ENCODE results near the gene TOP2B. TPM values are rescaled to one million over a fixed set of nuclear protein-coding genes. Genes with fewer than 3 reads are reported as not detected.
A peak's percentile ranks its signal among the peaks of the same experiment; 100 is the strongest.

The TOP2B gene
- total and polyA plus RNA-seq, 9 of the 15 experiments (the other 6 are each of a cell fraction or from before 2014, with no cell fraction given): 45.3 to 186 (median 134) TPM

GRCh38 chr3:25677121-25677520, 12.4 kb upstream of the TOP2B start (continued):
- TF ChIP-seq ZNF277 (CRISPR knock-in tag; IDR thresholded peaks at IDR 0.05; ENCODE audit: borderline replicate concordance): no peak
- no peak for TF ChIP-seq BCL6 (CRISPR knock-in tag; IDR thresholded peaks at IDR 0.05)
- no peak for TF ChIP-seq NFXL1 (CRISPR knock-in tag; IDR thresholded peaks at IDR 0.05)
- TF ChIP-seq ARNT (IDR thresholded peaks at IDR 0.05): no peak
- no peak for TF ChIP-seq ZNF12 (CRISPR knock-in tag; IDR thresholded peaks at IDR 0.05)
- no peak for TF ChIP-seq MYBL2 (IDR thresholded peaks at IDR 0.05; ENCODE audit: low read depth)
- no peak for TF ChIP-seq MYBL2 (CRISPR knock-in tag; IDR thresholded peaks at IDR 0.05; ENCODE audit: borderline replicate concordance)

- Histone ChIP-seq H3K36me3 (ENCODE audit: control insufficient read depth, insufficient read depth, low read length) (no peaks in the 10 kb centered on the region), H3K4me1 (replicated peaks in 1 of 2; ENCODE audit: control insufficient read depth in 2 of 2, insufficient read depth in 2 of 2, low read length in 2 of 2) (peaks cover 0 to 5% of the 10 kb centered on the region in 2 experiments; a peak in 1 of 5 replicates), H3K9me1 (ENCODE audit: control insufficient read depth, insufficient read depth, low read length) (no peaks in the 10 kb centered on the region), H3K9me3 (replicated peaks; ENCODE audit: control insufficient read depth, insufficient read depth, low read depth, low read length) (no peaks in the 10 kb centered on the region), H3K27ac (ENCODE audit: extremely low read depth, low read depth, low read length) (no peak overlapping the region), H3K79me2 (ENCODE audit: control insufficient read depth, insufficient read depth, low read length) (no peaks in the 10 kb centered on the region), H3K9ac (ENCODE audit: insufficient read depth in 1 of 2, low read depth in 2 of 2, low read length in 2 of 2) (peak overlapping the region in 1 of 2 experiments; percentile 31; a peak in 1 of 4 replicates), H3K4me3 (no peak overlapping the region), H2AFZ (ENCODE audit: low read depth, low read length) (no peak overlapping the region), H3K4me2 (ENCODE audit: insufficient read depth, low read length) (no peak overlapping the region), H3K27me3 (ENCODE audit: control insufficient read depth in 2 of 2, insufficient read depth in 2 of 2, low read length in 2 of 2) (peaks cover 0 to 21% of the 10 kb centered on the region in 2 experiments; a peak in 2 of 5 replicates), H4K20me1 (replicated peaks; ENCODE audit: control insufficient read depth, insufficient read depth, low read length) (no peaks in the 10 kb centered on the region)
- intact Hi-C loops (cut with micrococcal nuclease) (no loop called here), in situ Hi-C loops (cut with MboI) (no loop called here)
- WGBS (ENCODE audit: insufficient coverage, low coverage, missing lambda C conversion rate): 19% methylated on average over 2 of the region's 2 CpGs
- FAIRE-seq (no peak), DNase-seq (ENCODE audit: extremely low read depth in 1 of 4, low spot score in 3 of 4) (no peak), ATAC-seq (peak; percentile 57)
- ChIA-PET POLR2A (interaction anchor here (1.6 kb wide), 1 partner anchor 10 kb away, joined by 3 read pairs; no protein-coding TSS in a partner anchor), CTCF (ENCODE audit: low intra/inter-chr PET ratio) (no interaction called here)
- no TSS peak for BruUV-seq (replicated peaks)
- no peak for TF ChIP-seq ZNF57 (CRISPR knock-in tag; IDR thresholded peaks at IDR 0.05)
- no peak for TF ChIP-seq ZC3H11A (IDR thresholded peaks at IDR 0.05; ENCODE audit: low read depth, low read length)
- 0 out of 4 replicates have a peak, but pooled peaks of 1 of the 2 experiments have one; percentile 8 for TF ChIP-seq RAD21 (CRISPR knock-in tag; conservative IDR thresholded peaks at IDR 0.05 in 1 of 2, IDR thresholded peaks at IDR 0.05 in 1 of 2)
Measured at GRCh38 chr3:25674670-25675069, 10.0 kb upstream of the TOP2B start.
